ENCODE results near the gene ATOX1.
"Not testable (repeated sequence)": the region's sequence is repeated elsewhere in the genome, so short reads cannot be mapped to it uniquely, and the experiment has no call there.

ATOX1 gene

GRCh38 chr5:151740958-151741373, 17.5 kb downstream of the ATOX1 start:
- no peaks in the 10 kb centered on the region for H3K9me3 ChIP-seq (ENCODE audit: control insufficient read depth, low read depth, low read length)
- no peak overlapping the region for H3K4me3 ChIP-seq (ENCODE audit: low read length)
- no peaks in the 10 kb centered on the region for H3K27me3 ChIP-seq (ENCODE audit: control insufficient read depth, insufficient read depth, low read length)
- H3K27ac ChIP-seq (ENCODE audit: low read length), result no peak overlapping the region
- peaks cover 11% of the 10 kb centered on the region for H3K36me3 ChIP-seq (ENCODE audit: control insufficient read depth, low read depth, low read length)
- H3K9ac ChIP-seq (ENCODE audit: low read length), result no peak overlapping the region
- peaks cover 13% of the 10 kb centered on the region for H3K4me1 ChIP-seq (ENCODE audit: control insufficient read depth, low read depth, low read length)

- H3K9ac ChIP-seq (ENCODE audit: low read length), result peak overlapping the region; percentile 48
- peak overlapping the region; percentile 19 for H3K4me3 ChIP-seq (ENCODE audit: low read length)
- no peak overlapping the region for H3K27ac ChIP-seq (ENCODE audit: low read length)
Observed at GRCh38 chr5:151740336-151740942, 18.0 kb downstream of the ATOX1 start.

DNA sequence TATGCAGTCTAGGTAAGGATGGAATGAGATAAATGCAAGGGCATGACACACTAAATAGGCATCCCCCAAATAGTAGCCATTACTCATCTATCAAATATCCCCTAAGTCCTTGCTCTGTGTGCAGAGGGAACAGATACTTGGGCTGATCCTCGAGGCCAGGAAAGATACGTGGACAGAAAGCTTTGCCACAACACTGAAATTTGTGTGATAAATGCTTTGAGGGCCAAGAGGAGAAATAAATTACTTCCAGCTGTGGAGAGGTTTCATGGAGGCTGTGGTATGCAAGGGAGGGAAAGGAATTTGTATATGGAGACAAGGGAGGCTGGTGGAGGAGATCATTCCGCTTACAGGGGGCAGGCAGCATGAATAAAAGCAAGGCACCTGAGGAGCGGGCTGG, 18.5 kb downstream of the ATOX1 start:
- Histone ChIP-seq H3K4me3 (ENCODE audit: low read length) (peak overlapping the region; percentile 19), H3K27ac (ENCODE audit: low read length) (peak overlapping the region; percentile 33)

More at GRCh38 chr5:151740336-151740942, 18.0 kb downstream of the ATOX1 start:
- peaks cover 13% of the 10 kb centered on the region for H3K4me1 ChIP-seq (ENCODE audit: control insufficient read depth, low read depth, low read length)
- H3K9me3 ChIP-seq (ENCODE audit: control insufficient read depth, low read depth, low read length), result no peaks in the 10 kb centered on the region
- peaks cover 8% of the 10 kb centered on the region for H3K36me3 ChIP-seq (ENCODE audit: control insufficient read depth, low read depth, low read length)
- no peaks in the 10 kb centered on the region for H3K27me3 ChIP-seq (ENCODE audit: control insufficient read depth, insufficient read depth, low read length)

GRCh38 chr5:151739395-151739794, 19.0 kb downstream of the ATOX1 start:
- Histone ChIP-seq H3K36me3 (ENCODE audit: control insufficient read depth, low read depth, low read length) (no peaks in the 10 kb centered on the region), H3K4me1 (ENCODE audit: control insufficient read depth, low read depth, low read length) (peaks cover 13% of the 10 kb centered on the region), H3K27ac (ENCODE audit: low read length) (no peak overlapping the region), H3K9me3 (ENCODE audit: control insufficient read depth, low read depth, low read length) (no peaks in the 10 kb centered on the region), H3K27me3 (ENCODE audit: control insufficient read depth, insufficient read depth, low read length) (no peaks in the 10 kb centered on the region), H3K4me3 (ENCODE audit: low read length) (no peak overlapping the region), H3K9ac (ENCODE audit: low read length) (no peak overlapping the region)

More for the DNA sequence above, 18.5 kb downstream of the ATOX1 start:
- H3K9me3 ChIP-seq (ENCODE audit: control insufficient read depth, low read depth, low read length), result no peaks in the 10 kb centered on the region
- peaks cover 3% of the 10 kb centered on the region for H3K36me3 ChIP-seq (ENCODE audit: control insufficient read depth, low read depth, low read length)
- peak overlapping the region; percentile 48 for H3K9ac ChIP-seq (ENCODE audit: low read length)
- no peaks in the 10 kb centered on the region for H3K27me3 ChIP-seq (ENCODE audit: control insufficient read depth, insufficient read depth, low read length)
- H3K4me1 ChIP-seq (ENCODE audit: control insufficient read depth, low read depth, low read length), result peaks cover 13% of the 10 kb centered on the region

DNA sequence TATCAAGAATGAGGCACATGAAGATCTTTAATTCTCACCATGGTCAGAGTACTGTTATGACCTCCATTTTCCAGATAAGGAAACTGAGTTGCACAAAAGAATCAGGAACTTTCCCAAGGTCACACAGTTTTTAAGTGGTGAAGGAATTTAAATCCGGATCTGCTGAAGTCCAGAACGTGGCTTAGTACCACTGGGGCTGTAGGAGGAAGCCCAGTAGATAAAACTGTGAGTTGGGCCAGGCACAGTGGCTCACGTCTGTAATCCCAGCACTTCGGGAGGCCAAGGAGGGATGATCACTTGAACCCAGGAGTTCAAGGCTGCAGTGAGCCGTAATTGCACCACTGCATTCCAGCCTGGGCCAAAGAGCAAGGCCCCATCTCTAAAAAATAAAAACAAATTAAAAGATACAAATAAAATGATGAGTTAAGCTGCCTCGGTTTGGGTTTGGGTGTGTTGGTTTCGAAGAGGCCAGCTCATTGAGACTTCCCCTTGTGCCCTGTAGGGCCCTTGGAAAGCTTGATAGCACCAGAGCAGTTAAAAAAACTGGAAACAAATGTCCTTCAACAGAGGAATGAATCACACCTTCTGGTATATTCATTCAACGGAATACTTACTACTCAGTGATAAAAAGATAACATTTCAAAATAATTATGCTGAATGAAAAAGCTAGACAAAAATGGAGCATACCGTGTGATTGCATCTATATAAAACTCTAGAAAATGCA, 20.1 kb downstream of the ATOX1 start:
- Histone ChIP-seq H3K27ac (ENCODE audit: low read length) (no peak overlapping the region), H3K4me1 (ENCODE audit: control insufficient read depth, low read depth, low read length) (peaks cover 13% of the 10 kb centered on the region), H3K36me3 (ENCODE audit: control insufficient read depth, low read depth, low read length) (no peaks in the 10 kb centered on the region), H3K4me3 (ENCODE audit: low read length) (no peak overlapping the region), H3K9me3 (ENCODE audit: control insufficient read depth, low read depth, low read length) (no peaks in the 10 kb centered on the region), H3K27me3 (ENCODE audit: control insufficient read depth, insufficient read depth, low read length) (no peaks in the 10 kb centered on the region), H3K9ac (ENCODE audit: low read length) (no peak overlapping the region)

DNA sequence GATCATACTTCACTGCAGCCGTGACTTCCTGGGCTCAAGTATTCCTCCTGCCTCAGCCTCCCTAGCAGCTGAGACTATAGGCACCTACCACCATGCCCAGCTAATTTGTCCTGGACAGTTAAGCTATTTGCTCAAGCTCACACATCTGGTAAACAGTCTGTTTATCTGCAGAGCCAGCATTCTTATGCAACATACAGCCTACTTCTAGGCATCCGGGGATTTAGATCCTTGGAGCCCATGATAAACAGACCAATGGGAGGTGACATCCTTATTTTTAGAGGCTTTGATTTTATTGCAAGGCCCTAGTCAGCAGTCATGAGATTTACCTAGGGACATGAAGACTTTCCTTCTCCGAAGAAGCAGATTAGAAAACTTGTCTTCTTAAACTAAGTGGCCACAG, 21.0 kb downstream of the ATOX1 start:
- Histone ChIP-seq H3K9ac (ENCODE audit: low read length) (no peak overlapping the region), H3K9me3 (ENCODE audit: control insufficient read depth, low read depth, low read length) (no peaks in the 10 kb centered on the region), H3K4me1 (ENCODE audit: control insufficient read depth, low read depth, low read length) (peaks cover 16% of the 10 kb centered on the region), H3K36me3 (ENCODE audit: control insufficient read depth, low read depth, low read length) (no peaks in the 10 kb centered on the region), H3K27ac (ENCODE audit: low read length) (no peak overlapping the region), H3K27me3 (ENCODE audit: control insufficient read depth, insufficient read depth, low read length) (no peaks in the 10 kb centered on the region), H3K4me3 (ENCODE audit: low read length) (no peak overlapping the region)

GRCh38 chr5:151735646-151736045, 22.8 kb downstream of the ATOX1 start:
- H3K4me3 ChIP-seq (ENCODE audit: low read length), result no peak overlapping the region
- H3K27ac ChIP-seq (ENCODE audit: low read length), result no peak overlapping the region
- H3K9me3 ChIP-seq (ENCODE audit: control insufficient read depth, low read depth, low read length), result peaks cover 3% of the 10 kb centered on the region
- peaks cover 17% of the 10 kb centered on the region for H3K4me1 ChIP-seq (ENCODE audit: control insufficient read depth, low read depth, low read length)
- no peaks in the 10 kb centered on the region for H3K27me3 ChIP-seq (ENCODE audit: control insufficient read depth, insufficient read depth, low read length)
- H3K9ac ChIP-seq (ENCODE audit: low read length), result no peak overlapping the region
- no peaks in the 10 kb centered on the region for H3K36me3 ChIP-seq (ENCODE audit: control insufficient read depth, low read depth, low read length)

- Histone ChIP-seq H3K9ac (ENCODE audit: low read length) (no peak overlapping the region), H3K27ac (ENCODE audit: low read length) (no peak overlapping the region), H3K27me3 (ENCODE audit: control insufficient read depth, insufficient read depth, low read length) (no peaks in the 10 kb centered on the region), H3K4me3 (ENCODE audit: low read length) (no peak overlapping the region), H3K9me3 (ENCODE audit: control insufficient read depth, low read depth, low read length) (peaks cover 6% of the 10 kb centered on the region), H3K4me1 (ENCODE audit: control insufficient read depth, low read depth, low read length) (peaks cover 4% of the 10 kb centered on the region), H3K36me3 (ENCODE audit: control insufficient read depth, low read depth, low read length) (no peaks in the 10 kb centered on the region)
Observed at GRCh38 chr5:151734064-151734408, 24.4 kb downstream of the ATOX1 start.

DNA sequence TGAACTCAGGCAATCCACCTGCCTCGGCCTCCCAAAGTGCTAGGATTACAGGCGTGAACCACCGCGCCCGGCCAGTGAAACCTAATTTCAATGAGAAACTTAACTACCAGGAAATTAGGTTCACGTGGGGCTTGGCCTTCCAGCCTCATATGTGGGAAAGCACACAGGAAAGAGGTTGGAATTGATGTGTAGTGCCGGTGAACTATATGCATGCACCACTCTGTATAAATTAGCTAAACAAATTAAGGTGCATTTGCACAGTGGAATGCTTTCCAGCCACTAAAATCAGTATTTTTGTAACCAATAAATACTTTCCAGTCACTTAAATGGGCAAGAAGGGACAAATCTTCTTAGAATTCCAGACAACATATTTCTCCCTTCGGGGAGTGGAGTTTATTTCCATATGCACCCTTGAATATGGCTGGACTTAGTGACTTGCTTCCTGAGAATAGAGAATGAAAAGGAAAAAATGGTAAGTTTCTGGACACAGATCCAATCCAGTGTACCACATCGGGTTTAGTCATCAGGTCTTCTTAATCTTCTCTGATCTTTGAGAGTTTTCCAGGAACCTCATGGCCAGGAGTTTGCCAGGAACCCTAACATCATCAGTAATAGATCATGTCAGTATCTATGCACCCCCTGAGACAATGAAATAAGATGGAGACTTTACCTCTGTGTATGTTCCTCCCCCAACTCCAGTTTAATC, 24.9 kb downstream of the ATOX1 start:
- Histone ChIP-seq H3K27me3 (ENCODE audit: control insufficient read depth, insufficient read depth, low read length) (no peaks in the 10 kb centered on the region), H3K4me1 (ENCODE audit: control insufficient read depth, low read depth, low read length) (peaks cover 4% of the 10 kb centered on the region), H3K36me3 (ENCODE audit: control insufficient read depth, low read depth, low read length) (no peaks in the 10 kb centered on the region), H3K9ac (ENCODE audit: low read length) (no peak overlapping the region), H3K9me3 (ENCODE audit: control insufficient read depth, low read depth, low read length) (peaks cover 6% of the 10 kb centered on the region), H3K27ac (ENCODE audit: low read length) (no peak overlapping the region), H3K4me3 (ENCODE audit: low read length) (no peak overlapping the region)

GRCh38 chr5:151730381-151730780, 28.1 kb downstream of the ATOX1 start:
- H3K4me1 ChIP-seq (ENCODE audit: control insufficient read depth, low read depth, low read length), result peaks cover 4% of the 10 kb centered on the region

DNA sequence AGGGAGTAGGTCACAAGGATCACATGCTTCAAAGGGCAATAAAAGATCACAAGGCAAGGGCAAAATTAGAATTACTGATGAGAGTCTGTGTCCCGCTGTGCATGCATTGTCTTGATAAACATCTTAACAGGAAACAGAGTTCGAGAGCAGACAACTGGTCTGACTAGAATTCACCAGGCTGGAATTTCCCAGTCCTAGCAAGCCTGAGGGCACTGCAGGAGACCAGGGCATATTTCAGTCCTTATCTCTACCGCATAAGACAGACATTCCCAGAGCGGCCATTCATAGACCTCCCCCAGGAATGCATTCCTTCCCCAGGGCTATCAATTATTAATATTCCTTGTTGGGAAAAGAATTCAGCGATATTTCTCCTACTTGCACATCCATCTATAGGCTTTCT, 28.8 kb downstream of the ATOX1 start:
- not testable (repeated sequence) for H3K27ac ChIP-seq (ENCODE audit: low read length); H3K4me3 ChIP-seq (ENCODE audit: low read length); H3K36me3 ChIP-seq (ENCODE audit: control insufficient read depth, low read depth, low read length); H3K9ac ChIP-seq (ENCODE audit: low read length); H3K4me1 ChIP-seq (ENCODE audit: control insufficient read depth, low read depth, low read length); H3K27me3 ChIP-seq (ENCODE audit: control insufficient read depth, insufficient read depth, low read length); H3K9me3 ChIP-seq (ENCODE audit: control insufficient read depth, low read depth, low read length)

More at GRCh38 chr5:151730381-151730780, 28.1 kb downstream of the ATOX1 start:
- H3K9ac ChIP-seq (ENCODE audit: low read length), result no peak overlapping the region
- no peaks in the 10 kb centered on the region for H3K36me3 ChIP-seq (ENCODE audit: control insufficient read depth, low read depth, low read length)
- no peak overlapping the region for H3K27ac ChIP-seq (ENCODE audit: low read length)
- H3K4me3 ChIP-seq (ENCODE audit: low read length), result no peak overlapping the region
- H3K9me3 ChIP-seq (ENCODE audit: control insufficient read depth, low read depth, low read length), result peaks cover 6% of the 10 kb centered on the region
- H3K27me3 ChIP-seq (ENCODE audit: control insufficient read depth, insufficient read depth, low read length), result no peaks in the 10 kb centered on the region

Measured in iPS-18a (cell line).